ENCODE results near the gene RTP2.
"Not testable (repeated sequence)": the region's sequence is repeated elsewhere in the genome, so short reads cannot be mapped to it uniquely, and the experiment has no call there.

- TF ChIP-seq CTCF, POLR2A (IDR thresholded peaks at IDR 0.05): not testable (repeated sequence)
Observed at GRCh38 chr3:187681756-187682155, 20.6 kb downstream of the RTP2 start.

Data from esophagus squamous epithelium (tissue), 4 donors.